Body of pancreas (tissue), 4 donors: Measurements from ENCODE around the gene ADARB1.

Experiments
- POLR2A ChIP-seq, 3 donors: fragments of 450-650 bp; IDR thresholded peaks; one replicate each; pipeline ENCODE4 v1.6.1; 2016; ENCODE audit warnings: antibody characterized with exemption in 3 of 3, mild to moderate bottlenecking in 2 of 3
- TF ChIP-seq, protein P1 (sequence below), 7 experiments: fragments of 450-650 bp in 4 of 7; fragments of 200-600 bp in 3 of 7; sonication (generic) in 3 of 7; IDR thresholded peaks; one replicate each; pipeline ENCODE4 v1.5.1; 2016 to 2019; ENCODE audit warnings: antibody characterized with exemption in 7 of 7

- TF ChIP-seq, protein P1, sequence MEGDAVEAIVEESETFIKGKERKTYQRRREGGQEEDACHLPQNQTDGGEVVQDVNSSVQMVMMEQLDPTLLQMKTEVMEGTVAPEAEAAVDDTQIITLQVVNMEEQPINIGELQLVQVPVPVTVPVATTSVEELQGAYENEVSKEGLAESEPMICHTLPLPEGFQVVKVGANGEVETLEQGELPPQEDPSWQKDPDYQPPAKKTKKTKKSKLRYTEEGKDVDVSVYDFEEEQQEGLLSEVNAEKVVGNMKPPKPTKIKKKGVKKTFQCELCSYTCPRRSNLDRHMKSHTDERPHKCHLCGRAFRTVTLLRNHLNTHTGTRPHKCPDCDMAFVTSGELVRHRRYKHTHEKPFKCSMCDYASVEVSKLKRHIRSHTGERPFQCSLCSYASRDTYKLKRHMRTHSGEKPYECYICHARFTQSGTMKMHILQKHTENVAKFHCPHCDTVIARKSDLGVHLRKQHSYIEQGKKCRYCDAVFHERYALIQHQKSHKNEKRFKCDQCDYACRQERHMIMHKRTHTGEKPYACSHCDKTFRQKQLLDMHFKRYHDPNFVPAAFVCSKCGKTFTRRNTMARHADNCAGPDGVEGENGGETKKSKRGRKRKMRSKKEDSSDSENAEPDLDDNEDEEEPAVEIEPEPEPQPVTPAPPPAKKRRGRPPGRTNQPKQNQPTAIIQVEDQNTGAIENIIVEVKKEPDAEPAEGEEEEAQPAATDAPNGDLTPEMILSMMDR (IDR thresholded peaks at IDR 0.05): no peak
- TF ChIP-seq POLR2A (IDR thresholded peaks at IDR 0.05): no peak
These were observed 20.0 kb downstream of the ADARB1 start for GRCh38 chr21:45094412-45094811.
